ENCODE data around the gene PRKCQ.
A peak's percentile ranks its signal among the peaks of the same experiment; 100 is the strongest.
"Not testable (repeated sequence)": the region's sequence is repeated elsewhere in the genome, so short reads cannot be mapped to it uniquely, and the experiment has no call there.

Gene PRKCQ

GRCh38 chr10:6455592-6455991 lies 124.5 kb downstream of the PRKCQ start:
- no peak for DNase-seq (ENCODE audit: low read depth)
- H3K4me3 ChIP-seq (ENCODE audit: low read length) = no peak overlapping the region
- no peak for TF ChIP-seq CTCF (conservative IDR thresholded peaks at IDR 0.05; ENCODE audit: low read length)

DNA sequence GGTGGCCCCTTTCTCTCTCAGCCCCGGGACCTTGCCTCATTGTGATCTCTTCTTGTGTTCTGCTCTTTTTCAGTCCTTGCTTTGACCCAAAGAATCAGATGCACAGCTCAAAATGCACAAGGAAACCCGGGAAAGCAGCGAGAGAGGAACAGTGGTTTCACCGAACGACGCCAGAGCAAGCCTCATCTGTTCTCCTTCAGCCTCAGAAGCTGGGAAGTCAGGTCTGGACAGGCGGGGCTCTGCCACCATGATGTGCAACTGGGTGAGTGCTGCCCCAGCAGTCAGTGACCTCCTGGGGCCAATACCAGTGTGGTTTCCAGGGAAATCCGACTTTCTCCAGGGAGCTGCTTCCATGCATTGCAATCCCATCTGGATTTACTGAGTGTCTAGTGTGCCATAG lies 133.4 kb downstream of the PRKCQ start:
- H3K4me3 ChIP-seq (ENCODE audit: low read length) = no peak overlapping the region
- TF ChIP-seq CTCF (conservative IDR thresholded peaks at IDR 0.05; ENCODE audit: low read length) = no peak
- DNase-seq (ENCODE audit: low read depth) = no peak

DNA sequence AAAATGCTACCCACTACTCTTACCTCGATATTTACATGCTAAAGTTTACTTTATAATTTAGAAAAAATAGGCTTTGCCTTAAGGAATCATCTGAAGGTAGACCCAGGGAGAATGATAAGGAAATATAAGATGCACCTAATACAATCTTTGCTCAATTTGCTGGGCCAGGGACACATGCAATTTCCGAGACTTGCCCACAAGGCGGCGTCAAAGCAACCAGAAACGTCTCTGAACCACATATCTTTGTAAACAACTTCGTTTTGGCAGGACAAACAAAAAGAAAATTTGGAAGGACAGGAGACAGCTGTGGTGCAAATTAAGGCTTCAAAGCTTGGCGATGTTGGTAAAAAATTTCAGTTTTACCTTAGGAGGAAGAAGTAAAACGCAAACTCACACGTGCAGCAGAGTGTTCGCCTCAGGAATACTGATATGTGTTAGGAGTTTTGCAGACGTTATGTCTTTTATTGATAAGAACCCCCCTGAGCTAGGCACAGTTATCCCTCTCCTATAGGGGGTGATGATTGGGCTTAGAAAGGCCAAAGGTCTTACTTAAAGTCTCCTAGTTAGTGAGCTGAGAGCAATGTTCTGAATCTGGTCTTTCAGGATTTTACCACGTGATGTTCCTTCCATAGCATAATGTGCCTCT lies 134.3 kb downstream of the PRKCQ start:
- DNase-seq (ENCODE audit: low read depth) = peak; percentile 25
- H3K4me3 ChIP-seq (ENCODE audit: low read length) = no peak overlapping the region
- TF ChIP-seq CTCF (conservative IDR thresholded peaks at IDR 0.05; ENCODE audit: low read length) = peak; percentile 66

DNA sequence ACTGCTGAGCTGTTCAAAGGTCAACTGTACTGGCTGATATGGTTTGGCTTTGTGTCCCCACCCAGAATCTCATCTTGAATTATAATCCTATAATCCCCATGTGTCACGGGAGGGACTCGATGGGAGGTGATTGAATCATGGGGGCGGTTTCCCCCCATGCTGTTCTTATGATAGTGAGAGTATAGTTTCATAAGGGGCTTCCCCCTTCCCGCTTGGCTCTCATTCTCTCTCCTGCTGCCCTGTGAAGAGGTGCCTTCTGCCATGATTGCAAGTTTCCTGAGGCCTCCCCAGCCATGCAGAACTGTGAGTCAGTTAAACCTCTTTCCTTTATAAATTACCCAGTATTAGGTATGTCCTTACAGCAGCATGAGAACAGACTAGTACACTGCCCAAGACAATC lies 140.2 kb downstream of the PRKCQ start:
- H3K4me3 ChIP-seq (ENCODE audit: low read length); DNase-seq (ENCODE audit: low read depth): not testable (repeated sequence)

- no peak overlapping the region for H3K4me3 ChIP-seq (ENCODE audit: low read length)
- DNase-seq (ENCODE audit: low read depth) = no peak
- no peak for TF ChIP-seq CTCF (conservative IDR thresholded peaks at IDR 0.05; ENCODE audit: low read length)
Observed at GRCh38 chr10:6431861-6432260, 148.2 kb downstream of the PRKCQ start.

- no peak for DNase-seq (ENCODE audit: low read depth)
- H3K4me3 ChIP-seq (ENCODE audit: low read length) = no peak overlapping the region
- TF ChIP-seq CTCF (conservative IDR thresholded peaks at IDR 0.05; ENCODE audit: low read length) = no peak
Observed at GRCh38 chr10:6431186-6431585, 148.9 kb downstream of the PRKCQ start.

DNA sequence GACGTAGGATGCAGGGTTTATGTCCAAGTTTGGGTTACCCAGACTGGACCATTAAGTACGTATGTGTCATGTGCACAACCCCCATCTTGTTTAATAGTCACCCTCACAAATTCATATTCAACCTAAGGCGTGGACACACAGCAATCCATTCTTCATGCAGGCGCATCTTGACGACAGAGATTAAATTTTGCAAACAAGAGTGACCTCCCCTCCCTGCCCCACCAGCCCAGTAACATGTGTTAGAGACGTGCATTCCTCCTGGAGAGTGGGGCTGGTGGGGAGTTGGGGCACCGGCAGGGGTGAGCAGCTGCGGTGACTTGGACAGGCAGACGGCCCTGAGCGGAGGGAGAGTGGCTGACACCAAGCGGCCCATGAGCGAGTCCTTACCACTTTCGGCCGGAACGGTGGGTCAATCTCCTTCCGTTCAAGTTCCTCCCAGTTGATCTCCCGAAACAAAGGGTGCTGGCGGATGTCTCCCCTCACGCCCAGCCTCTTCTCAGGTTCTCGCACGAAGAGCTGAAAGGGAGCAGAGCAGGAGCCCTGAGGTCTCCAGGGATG lies 149.6 kb downstream of the PRKCQ start:
- no peak for DNase-seq (ENCODE audit: low read depth)
- H3K4me3 ChIP-seq (ENCODE audit: low read length) = no peak overlapping the region
- no peak for TF ChIP-seq CTCF (conservative IDR thresholded peaks at IDR 0.05; ENCODE audit: low read length)
